BJ (cell line): ENCODE data around the gene CHAT. TPM values are rescaled to one million over a fixed set of nuclear protein-coding genes. Genes with fewer than 3 reads are reported as not detected.

Experiments used
- CTCF ChIA-PET: fragments of 350-600 bp; formaldehyde crosslinking; extraction: SDS; loops from one replicate; lab custom pipeline; 2021; ENCODE audit warnings: antibody characterized with exemption, inconsistent platforms; lab: Yijun Ruan, JAX
- POLR2A ChIA-PET: fragments of 300-600 bp; sonication (Branson Sonifier 250); formaldehyde crosslinking; extraction: SDS; loops from one replicate; lab custom pipeline; 2021; ENCODE audit warnings: antibody characterized with exemption; lab: Charles Lee
- DNase-seq: peaks from one replicate; pipeline ENCODE4 v3.0.0-alpha.2; 2011; ENCODE audit warnings: low read depth
- H3K27me3 ChIP-seq: 2 replicates; pipeline ENCODE4 v1.6.0; 2011; ENCODE audit warnings: low read length; ENCODE audit not compliant: control insufficient read depth, insufficient read depth
- H3K36me3 ChIP-seq: 2 replicates; pipeline ENCODE4 v1.5.1; 2011; ENCODE audit warnings: low read length; ENCODE audit not compliant: control insufficient read depth, insufficient read depth
- H3K4me3 ChIP-seq: 2 replicates; pipeline ENCODE4 v1.5.1; 2011; ENCODE audit warnings: low read depth, mild to moderate bottlenecking, control low read depth, low read length
- CTCF ChIP-seq: IDR thresholded peaks from 2 replicates; pipeline ENCODE4 v1.5.1; 2011; ENCODE audit warnings: low read depth, mild to moderate bottlenecking, control low read depth, inconsistent platforms, low read length, moderate library complexity; ENCODE audit not compliant: insufficient read depth
- polyA plus RNA-seq: library from polyadenylated mRNA; depleted of rRNA; stranded (reverse); fragments of >200 nt; gene quantifications from 2 replicates; pipeline ENCODE4 v1.2.3, GENCODE V29; 2011

Gene CHAT
- polyA plus RNA-seq, 1 experiment: not detected

- CTCF ChIA-PET: no interaction called here
- H3K27me3 ChIP-seq: peaks cover 12% of the 10 kb centered on the region
- DNase-seq: no peak
- no peak for TF ChIP-seq CTCF
- POLR2A ChIA-PET: no interaction called here
- no peak overlapping the region for H3K4me3 ChIP-seq
- no peaks in the 10 kb centered on the region for H3K36me3 ChIP-seq
These were observed 38.8 kb downstream of the CHAT start for GRCh38 chr10:49652421-49653272.

DNA sequence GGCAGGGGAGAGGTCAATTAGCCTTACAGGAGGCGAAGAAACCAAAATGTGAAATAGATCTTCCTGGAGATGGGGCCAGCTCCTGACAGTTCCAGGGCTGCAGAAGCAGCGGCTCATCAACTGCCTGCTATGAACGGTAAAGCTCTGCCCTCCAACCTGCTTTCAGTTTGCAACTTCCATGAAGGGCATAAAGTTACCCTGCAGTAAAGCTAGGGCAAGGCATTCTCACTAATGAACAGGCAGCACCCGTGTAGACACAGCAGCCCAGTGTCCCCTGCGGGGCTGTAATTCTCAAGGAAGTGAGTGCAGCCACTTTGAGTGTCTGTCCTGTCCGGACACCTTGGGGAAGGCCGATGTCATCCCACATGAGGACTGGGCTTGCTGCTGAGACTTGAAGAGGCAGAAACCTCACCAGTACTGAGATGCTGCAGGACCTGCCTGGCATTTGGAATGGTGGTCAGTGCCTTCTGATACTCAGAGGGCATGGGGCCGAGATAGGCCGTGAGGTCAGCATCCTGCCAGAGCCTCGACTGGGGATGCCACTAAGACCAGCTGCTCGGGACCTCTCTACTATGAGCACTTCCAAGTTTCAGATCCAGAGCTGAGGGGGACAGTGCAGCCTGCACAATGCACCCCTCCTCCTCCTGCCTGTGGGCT is 39.6 kb downstream of the CHAT start:
- ChIA-PET POLR2A (no interaction called here), CTCF (no interaction called here)
- H3K4me3 ChIP-seq: no peak overlapping the region

DNA sequence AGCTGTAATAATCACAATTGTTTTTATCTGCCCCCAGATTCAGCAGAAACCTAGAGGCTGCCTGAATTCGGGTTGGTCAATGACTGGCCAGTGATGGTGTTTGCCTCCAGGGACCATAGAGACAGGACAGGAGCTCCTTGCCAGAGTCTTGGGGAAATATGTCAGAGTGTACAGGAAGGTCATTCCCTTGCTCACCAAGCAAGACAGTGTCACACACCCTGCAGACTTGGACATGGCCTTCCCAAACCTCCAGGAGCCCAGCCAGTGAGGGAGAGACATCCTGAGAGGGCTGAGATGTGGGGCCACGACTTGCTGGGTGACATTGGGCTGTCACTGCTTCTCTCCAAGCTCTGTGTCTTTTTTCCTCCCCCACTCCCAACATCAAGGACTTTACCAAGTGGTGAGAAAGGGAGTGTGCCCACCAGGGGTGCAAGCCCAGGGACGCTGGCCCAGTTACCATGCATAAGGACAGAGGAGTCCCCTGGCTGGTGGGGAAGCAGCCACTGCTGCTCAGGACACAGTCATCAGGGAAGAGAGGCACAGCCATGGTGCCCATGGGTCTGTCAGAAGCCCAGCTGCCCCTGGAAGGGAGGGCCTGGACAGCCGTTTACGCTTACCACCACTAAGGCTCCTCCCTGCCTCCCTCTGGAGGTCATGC is 40.3 kb downstream of the CHAT start:
- POLR2A ChIA-PET: no interaction called here
- H3K36me3 ChIP-seq: no peaks in the 10 kb centered on the region

More for the DNA sequence above, 39.6 kb downstream of the CHAT start:
- no peak for DNase-seq
- H3K27me3 ChIP-seq: peaks cover 11% of the 10 kb centered on the region
- H3K36me3 ChIP-seq: no peaks in the 10 kb centered on the region
- TF ChIP-seq CTCF: no peak

GRCh38 chr10:49655099-49655498 is 41.3 kb downstream of the CHAT start:
- H3K4me3 ChIP-seq: no peak overlapping the region
- DNase-seq: no peak
- POLR2A ChIA-PET: no interaction called here
- H3K27me3 ChIP-seq: peaks cover 5% of the 10 kb centered on the region
- CTCF ChIA-PET: no interaction called here
- H3K36me3 ChIP-seq: no peaks in the 10 kb centered on the region
- TF ChIP-seq CTCF: no peak

More for the DNA sequence above, 40.3 kb downstream of the CHAT start:
- DNase-seq: no peak
- H3K27me3 ChIP-seq: peaks cover 7% of the 10 kb centered on the region
- no peak for TF ChIP-seq CTCF
- CTCF ChIA-PET: no interaction called here
- H3K4me3 ChIP-seq: no peak overlapping the region

DNA sequence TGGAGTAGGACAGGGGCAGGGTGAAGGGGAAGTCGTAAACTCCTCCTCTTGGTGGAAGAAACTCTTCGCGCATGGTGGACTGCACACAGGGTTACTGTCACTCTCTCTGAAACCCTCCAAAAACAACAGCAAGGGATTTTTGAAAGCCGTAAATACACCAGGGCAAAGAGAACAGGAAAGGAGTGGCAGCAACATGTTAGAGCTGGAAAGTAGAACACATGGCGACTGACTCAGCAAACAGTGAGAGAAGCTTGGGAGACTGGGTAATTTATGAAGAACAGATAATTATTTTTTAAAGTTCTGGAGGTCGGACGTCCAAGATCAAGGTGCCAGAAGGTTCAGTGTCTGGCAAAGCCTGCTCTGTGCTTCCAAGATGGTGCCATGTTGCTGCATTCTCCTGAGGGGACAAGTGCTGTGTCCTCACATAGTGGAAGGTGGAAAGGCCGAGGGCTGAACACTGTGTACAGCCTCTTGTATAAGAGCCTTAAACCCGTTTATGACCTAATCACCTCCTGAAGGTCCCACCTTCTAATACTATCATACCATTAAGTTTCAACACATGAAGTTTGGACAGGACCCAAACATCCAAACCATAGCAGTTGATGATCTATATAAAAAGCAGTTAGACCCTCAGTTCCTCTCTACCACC is 43.1 kb downstream of the CHAT start:
- Histone ChIP-seq H3K4me3 (no peak overlapping the region), H3K36me3 (no peaks in the 10 kb centered on the region), H3K27me3 (peaks cover 3% of the 10 kb centered on the region; the same call in 1 of the 2 replicates)
- DNase-seq: no peak
- TF ChIP-seq CTCF: no peak
- ChIA-PET POLR2A (no interaction called here), CTCF (interaction anchor here (0.8 kb wide), 1 partner anchor 64 kb away, joined by 3 read pairs; no protein-coding TSS in a partner anchor)
